GM12878 (cell line): ENCODE results near the gene HAUS1. TPM values are rescaled to one million over a fixed set of nuclear protein-coding genes. Genes with fewer than 3 reads are reported as not detected.

Experiments
- ATAC-seq: fragments of 200-7000 bp; cut with Tn5 transposase; 3 replicates; pipeline ENCODE4 v1.9.1; 2020; ENCODE audit warnings: mild to moderate bottlenecking, moderate library complexity
- BruUV-seq: library from RNA; stranded (reverse); fragments of 400-500 nt; replicated peaks from 2 replicates; lab custom pipeline; 2021; lab: Mats Ljungman, UMichigan
- CTCF ChIA-PET: fragments of 300-600 bp; sonication (Branson Sonifier 250); formaldehyde crosslinking; extraction: SDS; loops from one replicate; lab custom pipeline; 2021; ENCODE audit warnings: inconsistent platforms; lab: Yijun Ruan, JAX
- POLR2A ChIA-PET: fragments of 350-600 bp; formaldehyde crosslinking; extraction: SDS; loops from one replicate; lab custom pipeline; 2021; ENCODE audit warnings: inconsistent platforms; lab: Charles Lee
- RAD21 ChIA-PET: fragments of 300-600 bp; sonication (Branson Sonifier 250); formaldehyde crosslinking; loops from one replicate; lab custom pipeline; 2023; ENCODE audit warnings: antibody characterized with exemption; ENCODE audit not compliant: unreplicated experiment; lab: Charles Lee
- SMC1A ChIA-PET: fragments of 300-600 bp; sonication (Branson Sonifier 250); formaldehyde crosslinking; loops from one replicate; lab custom pipeline; 2023; ENCODE audit not compliant: unreplicated experiment, uncharacterized antibody; lab: Charles Lee
- DNase-seq: peaks from one replicate; pipeline ENCODE4 v3.0.0-alpha.2; 2011; ENCODE audit warnings: low read depth, low spot score
- FAIRE-seq: peaks from 3 replicates; lab custom pipeline; 2011; peaks lifted over from hg19 to GRCh38; lab: Jason Lieb, UNC
- H2AFZ ChIP-seq: 2 replicates; pipeline ENCODE4 v1.6.0; 2011; ENCODE audit warnings: low read depth, low read length, control low read depth; ENCODE audit not compliant: control insufficient read depth
- H3K27ac ChIP-seq: 2 replicates; pipeline ENCODE4 v1.5.1; 2011; ENCODE audit warnings: control low read depth; ENCODE audit not compliant: control insufficient read depth, insufficient read depth
- H3K27me3 ChIP-seq, 2 experiments: replicated peaks in 1 of 2; 2 replicates each; pipeline versions ENCODE4 v1.6.0 to v1.6.1; 2011; ENCODE audit warnings: low read length in 1 of 2; ENCODE audit not compliant: control insufficient read depth in 2 of 2, insufficient read depth in 2 of 2
- H3K36me3 ChIP-seq, 2 experiments: 2 replicates each; pipeline ENCODE4 v1.5.1; 2011; ENCODE audit warnings: low read length in 1 of 2; ENCODE audit not compliant: control insufficient read depth in 2 of 2, insufficient read depth in 2 of 2
- H3K4me1 ChIP-seq: 2 replicates; pipeline ENCODE4 v1.6.1; 2011; ENCODE audit warnings: mild to moderate bottlenecking, low read length, moderate library complexity, mixed read lengths; ENCODE audit not compliant: control insufficient read depth, insufficient read depth
- H3K4me2 ChIP-seq: 2 replicates; pipeline ENCODE4 v1.6.0; 2011; ENCODE audit warnings: control low read depth; ENCODE audit not compliant: control insufficient read depth, insufficient read depth
- H3K4me3 ChIP-seq: fragments of 200-600 bp; sonication (generic); 2 replicates; pipeline ENCODE4 v1.5.1; 2016
- H3K79me2 ChIP-seq: 2 replicates; pipeline ENCODE4 v1.6.0; 2011; ENCODE audit warnings: low read length; ENCODE audit not compliant: control insufficient read depth, insufficient read depth
- H3K9ac ChIP-seq: 2 replicates; pipeline ENCODE4 v1.8.0; 2011; ENCODE audit warnings: low read length, control low read depth, mixed read lengths; ENCODE audit not compliant: control insufficient read depth, insufficient read depth
- H3K9me3 ChIP-seq: replicated peaks from 3 replicates; pipeline ENCODE4 v1.5.1; 2011; ENCODE audit warnings: mild to moderate bottlenecking, low read length; ENCODE audit not compliant: control insufficient read depth, insufficient read depth
- H4K20me1 ChIP-seq: 2 replicates; pipeline ENCODE4 v1.6.0; 2011; ENCODE audit not compliant: control insufficient read depth, insufficient read depth
- CHD1 ChIP-seq: IDR thresholded peaks from 2 replicates; pipeline ENCODE4 v1.6.1; 2012; ENCODE audit warnings: low read depth, low read length, improper control_type of control experiment
- ESRRA ChIP-seq: IDR thresholded peaks from 2 replicates; pipeline ENCODE4 v1.6.1; 2012; ENCODE audit warnings: mild to moderate bottlenecking, low read length, improper control_type of control experiment
- IRF4 ChIP-seq: IDR thresholded peaks from 2 replicates; pipeline ENCODE4 v1.6.1; 2011; ENCODE audit warnings: low read depth, low read length
- MEF2A ChIP-seq: IDR thresholded peaks from 2 replicates; pipeline ENCODE4 v1.6.1; 2011; ENCODE audit warnings: low read depth, mild to moderate bottlenecking, low read length, moderate library complexity; ENCODE audit not compliant: insufficient read depth
- NFYB ChIP-seq: IDR thresholded peaks from 2 replicates; pipeline ENCODE4 v1.6.1; 2011; ENCODE audit warnings: low read depth, mild to moderate bottlenecking, low read length, improper control_type of control experiment, moderate library complexity; ENCODE audit not compliant: insufficient read depth
- PAX5 ChIP-seq: IDR thresholded peaks from 2 replicates; pipeline ENCODE4 v1.6.1; 2011; ENCODE audit warnings: low read depth, low read length, borderline replicate concordance
- RAD21 ChIP-seq: IDR thresholded peaks from 2 replicates; pipeline ENCODE4 v1.6.1; 2011; ENCODE audit warnings: mild to moderate bottlenecking, low read depth, low read length, moderate library complexity; ENCODE audit not compliant: insufficient read depth
- RUNX3 ChIP-seq: IDR thresholded peaks from 2 replicates; pipeline ENCODE4 v1.6.1; 2012; ENCODE audit warnings: low read length, inconsistent platforms
- SRF ChIP-seq, 2 experiments: IDR thresholded peaks; 2 replicates each; pipeline ENCODE4 v1.6.1; 2011; ENCODE audit warnings: low read depth in 2 of 2, low read length in 2 of 2, mild to moderate bottlenecking in 1 of 2, moderate library complexity in 1 of 2
- WGBS: methylation state at CpG from one replicate; pipeline ENCODE4 v1.1.6; 2016; ENCODE audit warnings: low lambda C conversion rate; ENCODE audit not compliant: insufficient replicate concordance, insufficient coverage; ENCODE audit errors: missing lambda C conversion rate; 5-methylcytosine and 5-hydroxymethylcytosine counted together
- in situ Hi-C: fragments of 300-500 bp; cut with MboI; formaldehyde crosslinking; loops from 9 replicates; pipeline ENCODE4 v1.14.3; 2018; ENCODE audit warnings: mixed read lengths
- intact Hi-C: fragments of 100-400 bp; cut with micrococcal nuclease; formaldehyde crosslinking; loops from one replicate; pipeline ENCODE4 v1.14.2; 2022; ENCODE audit not compliant: unreplicated experiment
- polyA plus RNA-seq, 11 experiments: library from polyadenylated mRNA; depleted of rRNA in 4 of 11; unstranded in 6 of 11; stranded (reverse) in 5 of 11; fragments of >200 nt; fragmentation: Nextera tagmentation in 4 of 11; fragmentation: Illumina TruSeq in 1 of 11; extraction: Ambion mirVana in 4 of 11; extraction: Trizol in 1 of 11; gene quantifications; 1 replicate in 1 of 11; 2 replicates in 10 of 11; pipeline versions ENCODE4 v1.2.1 to v1.2.3, GENCODE V29; 2011 to 2016; ENCODE audit warnings: inconsistent platforms in 2 of 11, missing spikeins in 2 of 11, low read depth in 1 of 11
- total RNA-seq, 4 experiments: library from RNA; depleted of rRNA in 3 of 4; stranded (reverse); fragments of >200 nt in 3 of 4; fragmentation: Illumina TruSeq in 1 of 4; extraction: Trizol in 1 of 4; gene quantifications; 2 replicates each; pipeline versions ENCODE4 v1.2.1 to v1.2.3, GENCODE V29; 2013 to 2021
- TF ChIP-seq, protein P1 (sequence below): IDR thresholded peaks from 2 replicates; pipeline ENCODE4 v1.6.1; 2012; ENCODE audit warnings: improper control_type of control experiment, low read depth, low read length; ENCODE audit not compliant: insufficient replicate concordance

HAUS1 gene
- total and polyA plus RNA-seq, 10 of the 15 experiments (the other 5 are each of a cell fraction or from before 2014, with no cell fraction given): 41.2 to 182 (median 91.9) TPM

DNA sequence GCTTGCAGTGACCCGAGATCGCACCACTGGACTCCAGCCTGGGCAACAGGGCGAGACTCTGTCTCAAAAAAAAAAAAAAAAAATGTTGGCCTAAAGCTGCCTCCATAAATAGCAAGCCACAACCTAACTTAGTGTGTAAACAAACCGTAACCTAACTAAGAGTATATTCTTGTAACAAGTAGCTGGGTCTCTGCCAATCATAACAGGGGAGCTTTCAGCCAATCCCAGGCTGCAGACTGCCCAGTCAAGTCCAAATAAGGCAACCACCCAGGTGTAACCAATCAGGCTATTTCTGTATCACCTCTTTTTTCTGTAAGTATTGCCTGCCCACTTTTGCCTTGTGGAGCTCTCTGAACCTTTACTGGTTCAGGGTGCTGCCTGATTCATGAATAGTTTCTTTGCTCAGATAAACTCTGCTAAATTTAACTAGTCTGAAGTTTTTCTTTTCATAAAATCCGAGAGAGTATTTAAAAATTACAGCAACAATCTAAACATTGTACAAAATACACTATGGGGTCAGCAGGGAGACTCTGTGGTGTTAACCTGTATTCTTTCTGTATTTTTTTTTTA is 36.7 kb upstream of the HAUS1 start:
- no peaks in the 10 kb centered on the region for H3K36me3 ChIP-seq
- intact Hi-C loops: no loop called here
- ATAC-seq (peak; percentile 39), DNase-seq (no peak)
- ChIA-PET SMC1A (interaction anchor here (1.7 kb wide), 1 partner anchor 13 kb away, joined by 5 read pairs; no protein-coding TSS in a partner anchor), CTCF (interaction anchor here (0.7 kb wide), 1 partner anchor 56 kb away, joined by 4 read pairs; no protein-coding TSS in a partner anchor)
- H3K27ac ChIP-seq: no peak overlapping the region
- H3K9ac ChIP-seq: no peak overlapping the region
- no peaks in the 10 kb centered on the region; a peak in 1 of 4 replicates for H3K27me3 ChIP-seq
- H2AFZ ChIP-seq: no peak overlapping the region
- H3K79me2 ChIP-seq: no peaks in the 10 kb centered on the region; the same call in none of the 2 replicates
- TF ChIP-seq MEF2A (peak; percentile 86), SRF (IDR thresholded peaks at IDR 0.05; ENCODE audit: low read depth in 2 of 2, low read length in 2 of 2) (peak; percentile 80 to 96), IRF4 (no peak), CHD1 (no peak), ESRRA (no peak), RAD21 (no peak), RUNX3 (peak; percentile 30; the same call in 1 of the 2 replicates), NFYB (peak; percentile 51; the same call in 1 of the 2 replicates), PAX5 (peak; percentile 64; the same call in 1 of the 2 replicates)
- TF ChIP-seq, protein P1, sequence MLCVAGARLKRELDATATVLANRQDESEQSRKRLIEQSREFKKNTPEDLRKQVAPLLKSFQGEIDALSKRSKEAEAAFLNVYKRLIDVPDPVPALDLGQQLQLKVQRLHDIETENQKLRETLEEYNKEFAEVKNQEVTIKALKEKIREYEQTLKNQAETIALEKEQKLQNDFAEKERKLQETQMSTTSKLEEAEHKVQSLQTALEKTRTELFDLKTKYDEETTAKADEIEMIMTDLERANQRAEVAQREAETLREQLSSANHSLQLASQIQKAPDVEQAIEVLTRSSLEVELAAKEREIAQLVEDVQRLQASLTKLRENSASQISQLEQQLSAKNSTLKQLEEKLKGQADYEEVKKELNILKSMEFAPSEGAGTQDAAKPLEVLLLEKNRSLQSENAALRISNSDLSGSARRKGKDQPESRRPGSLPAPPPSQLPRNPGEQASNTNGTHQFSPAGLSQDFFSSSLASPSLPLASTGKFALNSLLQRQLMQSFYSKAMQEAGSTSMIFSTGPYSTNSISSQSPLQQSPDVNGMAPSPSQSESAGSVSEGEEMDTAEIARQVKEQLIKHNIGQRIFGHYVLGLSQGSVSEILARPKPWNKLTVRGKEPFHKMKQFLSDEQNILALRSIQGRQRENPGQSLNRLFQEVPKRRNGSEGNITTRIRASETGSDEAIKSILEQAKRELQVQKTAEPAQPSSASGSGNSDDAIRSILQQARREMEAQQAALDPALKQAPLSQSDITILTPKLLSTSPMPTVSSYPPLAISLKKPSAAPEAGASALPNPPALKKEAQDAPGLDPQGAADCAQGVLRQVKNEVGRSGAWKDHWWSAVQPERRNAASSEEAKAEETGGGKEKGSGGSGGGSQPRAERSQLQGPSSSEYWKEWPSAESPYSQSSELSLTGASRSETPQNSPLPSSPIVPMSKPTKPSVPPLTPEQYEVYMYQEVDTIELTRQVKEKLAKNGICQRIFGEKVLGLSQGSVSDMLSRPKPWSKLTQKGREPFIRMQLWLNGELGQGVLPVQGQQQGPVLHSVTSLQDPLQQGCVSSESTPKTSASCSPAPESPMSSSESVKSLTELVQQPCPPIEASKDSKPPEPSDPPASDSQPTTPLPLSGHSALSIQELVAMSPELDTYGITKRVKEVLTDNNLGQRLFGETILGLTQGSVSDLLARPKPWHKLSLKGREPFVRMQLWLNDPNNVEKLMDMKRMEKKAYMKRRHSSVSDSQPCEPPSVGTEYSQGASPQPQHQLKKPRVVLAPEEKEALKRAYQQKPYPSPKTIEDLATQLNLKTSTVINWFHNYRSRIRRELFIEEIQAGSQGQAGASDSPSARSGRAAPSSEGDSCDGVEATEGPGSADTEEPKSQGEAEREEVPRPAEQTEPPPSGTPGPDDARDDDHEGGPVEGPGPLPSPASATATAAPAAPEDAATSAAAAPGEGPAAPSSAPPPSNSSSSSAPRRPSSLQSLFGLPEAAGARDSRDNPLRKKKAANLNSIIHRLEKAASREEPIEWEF: no peak
- TF ChIP-seq, all 136 proteins: peak for 5
- no TSS peak for BruUV-seq
- Histone ChIP-seq H3K9me3 (no peaks in the 10 kb centered on the region; the same call in 2 of the 3 replicates), H3K4me3 (no peak overlapping the region), H3K4me2 (no peak overlapping the region), H4K20me1 (no peaks in the 10 kb centered on the region), H3K4me1 (peaks cover 17% of the 10 kb centered on the region)
- ChIA-PET POLR2A (interaction anchor here (0.7 kb wide), 1 partner anchor 13 kb away, joined by 3 read pairs; no protein-coding TSS in a partner anchor), RAD21 (no interaction called here)
- WGBS: 40% methylated on average over 5 of the region's 5 CpGs
- FAIRE-seq: no peak
- in situ Hi-C loops: no loop called here
